Stomach (tissue), 4 donors: ENCODE results near the gene PHACTR4.

ENCODE experiments used
- CTCF ChIP-seq, 7 experiments: fragments of 450-650 bp in 4 of 7; fragments of 200-600 bp in 3 of 7; sonication (generic) in 3 of 7; IDR thresholded peaks; one replicate each; pipeline ENCODE4 v1.5.1; 2016 to 2019; ENCODE audit warnings: antibody characterized with exemption in 7 of 7, control low read depth in 2 of 7, mild to moderate bottlenecking in 1 of 7
- EP300 ChIP-seq: sonication (generic); formaldehyde crosslinking; IDR thresholded peaks from one replicate; pipeline ENCODE4 v1.6.1; 2017; ENCODE audit warnings: antibody characterized with exemption
- POLR2A ChIP-seq, 4 donors: fragments of 450-650 bp; IDR thresholded peaks; one replicate each; pipeline ENCODE4 v1.6.1; 2016; ENCODE audit warnings: antibody characterized with exemption in 4 of 4, control low read depth in 2 of 4, mild to moderate bottlenecking in 1 of 4, moderate library complexity in 1 of 4
- POLR2AphosphoS5 ChIP-seq, 3 donors: sonication (generic); formaldehyde crosslinking; IDR thresholded peaks; one replicate each; pipeline ENCODE4 v1.6.1; 2016; ENCODE audit warnings: antibody characterized with exemption in 3 of 3

- TF ChIP-seq CTCF (IDR thresholded peaks at IDR 0.05) (no peak), POLR2AphosphoS5 (IDR thresholded peaks at IDR 0.05) (no peak), EP300 (no peak), POLR2A (IDR thresholded peaks at IDR 0.05) (no peak)
These were observed 165.6 kb downstream of the PHACTR4 start for GRCh38 chr1:28535180-28535579.
